AG09309 (cell line): ENCODE results near the gene DSC3.
"Not testable (repeated sequence)": the region's sequence is repeated elsewhere in the genome, so short reads cannot be mapped to it uniquely, and the experiment has no call there.

Experiments
- DNase-seq: peaks from one replicate; pipeline ENCODE4 v3.0.0-alpha.2; 2010; ENCODE audit warnings: low read depth
- H3K4me3 ChIP-seq: 2 replicates; pipeline ENCODE4 v1.5.1; 2011; ENCODE audit warnings: mild to moderate bottlenecking, low read depth, low read length, moderate library complexity; ENCODE audit not compliant: control insufficient read depth
- CTCF ChIP-seq: IDR thresholded peaks from 2 replicates; pipeline ENCODE4 v1.5.1; 2011; ENCODE audit warnings: mild to moderate bottlenecking, low read depth, low read length, inconsistent platforms; ENCODE audit not compliant: insufficient read depth, control insufficient read depth; ENCODE audit errors: missing control alignments

The DSC3 gene

DNA sequence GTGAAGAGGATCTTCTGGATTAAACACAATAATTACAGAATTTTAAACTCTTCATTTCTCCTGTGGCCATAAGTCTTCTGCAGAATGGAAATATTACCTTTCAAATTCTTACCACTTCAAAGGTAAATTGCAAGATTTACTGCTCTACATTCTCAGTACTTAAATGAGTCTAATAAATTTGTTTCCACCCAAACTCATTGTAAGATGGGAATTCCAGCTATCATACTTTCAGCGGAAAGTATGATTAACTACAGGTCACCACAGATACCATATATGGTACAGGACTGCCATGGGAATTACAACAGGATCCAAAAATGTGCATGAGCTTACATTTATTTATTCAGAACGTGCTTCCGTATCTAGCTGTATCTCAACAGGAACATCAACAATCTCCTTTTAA lies 3.1 kb downstream of the DSC3 start:
- no peak overlapping the region for H3K4me3 ChIP-seq
- TF ChIP-seq CTCF, result no peak
- no peak for DNase-seq

DNA sequence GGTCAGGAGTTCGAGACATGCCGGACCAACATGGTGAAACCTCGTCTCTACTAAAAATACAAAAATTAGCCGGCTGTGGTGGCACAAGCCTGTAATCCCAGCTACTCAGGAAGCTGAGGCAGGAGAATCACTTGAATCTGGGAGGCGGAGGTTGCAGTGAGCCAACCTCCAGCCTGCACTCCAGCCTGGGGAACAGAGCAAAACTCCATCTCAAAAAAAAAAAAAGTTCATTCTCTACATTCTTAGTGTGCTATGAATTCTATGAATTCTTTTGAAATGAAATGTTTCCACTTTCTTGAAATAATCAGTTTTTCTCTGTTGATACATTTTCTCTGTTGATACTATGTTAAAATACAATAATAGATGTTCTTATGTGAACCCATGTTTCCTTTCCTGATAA lies 4.9 kb downstream of the DSC3 start:
- not testable (repeated sequence) for H3K4me3 ChIP-seq, DNase-seq

DNA sequence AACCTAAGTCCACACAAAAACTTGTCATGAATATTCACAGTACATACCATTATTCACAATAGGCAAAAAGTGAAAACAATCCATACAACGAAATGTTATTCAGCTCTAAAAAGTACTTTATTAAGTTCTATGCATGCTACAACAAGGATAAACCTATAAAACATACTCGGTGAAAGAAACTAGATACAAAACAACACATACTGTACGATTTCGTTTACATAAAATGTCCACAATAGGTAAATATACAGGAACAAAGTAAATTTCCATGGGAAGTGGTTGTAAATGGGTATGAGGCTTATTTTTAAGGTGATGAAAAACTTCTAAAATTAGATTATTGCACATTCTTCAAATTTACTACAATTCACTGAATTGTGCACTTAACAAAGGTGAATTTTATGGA lies 8.0 kb downstream of the DSC3 start:
- H3K4me3 ChIP-seq, result no peak overlapping the region
- no peak for TF ChIP-seq CTCF
- no peak for DNase-seq

DNA sequence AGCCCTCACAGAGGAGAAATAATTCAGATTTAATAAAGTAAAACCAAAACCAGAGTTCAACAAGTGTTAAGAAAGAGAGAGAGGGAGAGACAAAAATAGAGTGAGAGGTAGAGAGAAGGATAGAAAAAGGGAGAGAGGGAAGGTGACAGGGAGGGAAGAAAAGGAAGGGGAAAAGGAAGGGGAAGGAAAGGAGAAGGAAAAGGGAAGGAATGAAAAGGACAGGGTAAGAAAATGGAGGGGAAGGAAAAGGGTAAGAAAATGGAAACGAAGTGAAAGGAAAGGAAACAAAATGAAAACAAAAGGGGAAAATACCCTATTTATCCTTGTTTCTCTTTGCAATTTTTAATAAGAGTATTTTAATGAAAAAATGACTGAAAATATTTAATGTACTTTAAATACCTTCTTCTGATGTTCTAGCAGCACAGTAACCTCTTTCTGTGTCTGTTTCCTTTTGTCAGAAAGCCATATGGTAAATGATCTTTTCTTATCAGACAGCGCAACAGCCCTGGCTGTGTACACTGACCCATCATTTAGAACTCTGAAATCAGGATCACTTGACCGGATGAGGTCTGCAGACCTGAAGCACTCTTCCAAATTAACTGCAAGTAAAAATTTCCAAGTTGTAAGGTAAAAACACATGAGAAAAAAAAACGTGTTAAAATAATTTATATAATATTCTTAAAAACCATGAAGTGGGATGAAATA lies 11.8 kb downstream of the DSC3 start:
- no peak overlapping the region for H3K4me3 ChIP-seq
- no peak for TF ChIP-seq CTCF
- no peak for DNase-seq

DNA sequence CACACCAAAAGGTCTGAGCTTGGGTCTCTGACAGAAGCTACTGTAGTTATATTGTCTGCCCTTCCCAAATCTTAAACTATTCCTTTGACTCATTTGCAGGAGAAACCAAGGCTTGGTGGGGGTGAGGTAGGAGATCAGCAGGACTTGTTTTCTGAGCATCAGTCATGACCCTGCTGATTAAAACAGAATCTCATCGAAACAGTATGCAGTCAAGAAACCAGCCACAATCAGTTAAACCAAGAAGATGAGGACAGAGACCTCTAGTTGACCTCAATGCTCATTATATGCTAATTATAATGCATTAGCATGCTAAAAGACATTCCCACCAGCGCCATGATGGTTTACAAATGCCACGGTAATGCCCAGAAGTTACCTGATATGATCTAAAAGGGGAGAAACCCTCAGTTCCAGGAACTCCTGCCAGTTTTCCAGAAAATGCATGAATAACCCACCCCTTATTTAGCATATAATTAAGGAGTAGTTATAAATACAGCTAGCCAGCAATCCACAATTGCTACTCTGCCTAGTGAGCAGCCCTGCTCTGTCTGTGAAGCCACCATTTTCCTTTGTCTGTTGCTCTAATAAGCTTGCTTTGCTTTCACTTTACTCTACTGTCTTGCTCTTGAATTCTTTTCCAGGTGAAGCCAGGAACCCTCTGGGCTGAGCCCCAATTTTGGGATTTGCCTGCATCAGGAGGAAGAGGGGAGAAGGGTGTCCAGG lies 26.7 kb downstream of the DSC3 start:
- H3K4me3 ChIP-seq, result no peak overlapping the region
- no peak for TF ChIP-seq CTCF
- no peak for DNase-seq

DNA sequence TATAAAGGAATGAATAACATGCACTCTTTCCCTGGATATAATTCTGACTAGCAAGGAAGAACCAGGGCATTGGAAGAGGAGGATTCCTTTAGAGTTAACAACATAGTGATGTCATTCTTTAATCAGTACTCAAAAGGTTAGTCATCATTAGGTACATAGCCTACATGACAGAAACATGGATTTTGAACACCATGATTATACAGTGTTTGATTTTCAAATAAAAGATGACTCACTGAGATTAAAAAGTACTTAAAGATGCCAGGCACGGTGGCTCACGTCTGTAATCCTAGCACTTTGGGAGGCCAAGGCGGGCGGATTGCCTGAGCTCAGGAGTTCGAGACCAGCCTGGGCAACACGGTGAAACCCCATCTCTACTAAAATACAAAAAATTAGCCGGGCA lies 31.1 kb downstream of the DSC3 start:
- not testable (repeated sequence) for DNase-seq, H3K4me3 ChIP-seq

- no peak for TF ChIP-seq CTCF
- DNase-seq, result no peak
- H3K4me3 ChIP-seq, result no peak overlapping the region
Measured at GRCh38 chr18:31010601-31011000, 31.9 kb downstream of the DSC3 start.
